NCI-H446 treated with DMSO at 0.1 percent for 48 hours (cell line): ENCODE measurements around the gene FKBP11.
"Not testable (repeated sequence)": the region's sequence is repeated elsewhere in the genome, so short reads cannot be mapped to it uniquely, and the experiment has no call there.

Experiments used
- DNase-seq: peaks from one replicate; lab custom pipeline; 2025; lab: John Stamatoyannopoulos, UW

FKBP11 gene

DNA sequence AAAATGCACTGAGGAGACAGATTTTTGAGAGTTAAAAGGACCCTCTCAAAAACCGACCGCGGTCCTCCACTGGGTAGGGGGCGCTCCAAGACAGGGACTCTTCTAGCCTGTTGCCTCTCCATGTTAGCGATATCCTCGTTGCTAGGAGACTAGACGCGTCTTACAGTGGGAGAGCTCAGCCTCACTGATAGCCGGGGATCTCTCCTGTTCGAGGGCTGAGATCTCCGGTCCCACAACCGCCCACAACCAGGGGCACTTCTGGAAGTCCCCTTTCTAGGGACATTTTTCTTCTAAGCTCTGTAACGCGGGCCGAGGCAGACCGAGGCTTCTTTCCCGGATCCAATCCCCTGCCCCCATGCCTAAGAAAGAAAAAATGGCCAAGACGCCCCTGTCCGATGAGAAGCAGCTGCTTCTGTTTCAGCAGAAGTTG, 21.3 kb downstream of the FKBP11 start:
- DNase-seq = peak; percentile 44

DNA sequence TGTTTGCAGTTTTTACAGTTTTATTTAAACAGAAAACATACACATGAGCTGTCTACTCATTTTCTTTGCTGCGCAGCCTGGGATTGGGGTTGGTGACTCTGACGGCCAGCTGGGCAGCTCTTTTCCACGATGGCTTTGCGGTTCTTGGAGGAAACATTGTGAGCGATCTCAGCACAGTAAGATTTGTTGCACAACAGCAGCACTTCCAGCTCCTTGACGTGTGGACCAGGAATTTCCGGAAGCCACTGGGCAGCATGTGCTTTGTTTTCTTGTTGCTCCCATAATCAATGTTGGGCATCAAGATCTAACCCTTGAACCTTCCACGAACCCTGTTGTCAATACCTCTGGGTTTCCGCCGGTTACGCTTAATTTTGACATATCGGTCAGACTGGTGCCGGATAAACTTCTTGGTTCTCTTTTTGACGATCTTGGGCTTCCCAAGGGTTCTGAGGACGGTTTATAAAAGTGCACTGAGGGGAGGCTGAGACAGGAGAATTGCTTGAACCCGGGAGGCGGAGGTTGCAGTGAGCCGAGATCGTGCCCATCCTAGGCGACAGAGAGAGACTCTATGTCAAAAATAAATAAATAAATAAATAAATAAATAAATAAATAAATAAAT, 21.8 kb downstream of the FKBP11 start:
- no peak for DNase-seq

DNA sequence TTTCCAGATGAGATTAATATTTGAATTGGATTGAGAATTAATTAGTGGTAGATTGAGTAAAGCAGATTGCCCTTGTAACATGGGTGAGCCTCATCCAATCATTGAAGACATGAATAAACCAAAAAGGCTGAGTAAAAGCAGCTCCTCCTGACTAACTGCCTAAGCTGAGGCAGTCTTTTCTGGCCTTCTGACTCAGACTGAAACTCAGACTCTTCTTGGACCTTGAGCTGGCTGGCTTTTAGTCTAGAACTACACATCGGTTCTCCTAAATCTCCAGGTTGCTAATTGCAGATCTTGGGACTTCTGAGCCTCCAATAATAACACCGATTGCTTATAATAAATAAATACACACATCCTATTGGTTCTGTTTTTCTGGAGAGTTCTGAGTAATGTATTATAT, 24.0 kb downstream of the FKBP11 start:
- DNase-seq = no peak

DNA sequence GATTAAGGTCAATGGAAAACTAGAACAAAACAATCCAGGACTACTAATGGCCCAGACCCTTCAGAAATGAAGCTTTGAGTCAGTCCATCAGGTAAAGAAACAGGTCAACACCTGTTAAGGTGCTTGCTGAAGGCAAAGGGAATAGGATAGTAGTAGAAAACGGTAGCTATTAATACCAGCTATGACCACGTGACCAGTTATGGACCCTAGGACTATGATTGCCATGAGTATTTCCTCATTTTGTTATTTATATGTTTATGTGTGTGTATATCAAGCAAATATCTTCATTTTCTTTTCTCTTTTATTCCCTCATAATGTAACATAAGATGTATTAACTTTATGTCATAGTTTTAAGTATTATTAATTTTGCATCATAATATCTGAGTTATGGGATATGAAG, 25.6 kb downstream of the FKBP11 start:
- DNase-seq = no peak

DNA sequence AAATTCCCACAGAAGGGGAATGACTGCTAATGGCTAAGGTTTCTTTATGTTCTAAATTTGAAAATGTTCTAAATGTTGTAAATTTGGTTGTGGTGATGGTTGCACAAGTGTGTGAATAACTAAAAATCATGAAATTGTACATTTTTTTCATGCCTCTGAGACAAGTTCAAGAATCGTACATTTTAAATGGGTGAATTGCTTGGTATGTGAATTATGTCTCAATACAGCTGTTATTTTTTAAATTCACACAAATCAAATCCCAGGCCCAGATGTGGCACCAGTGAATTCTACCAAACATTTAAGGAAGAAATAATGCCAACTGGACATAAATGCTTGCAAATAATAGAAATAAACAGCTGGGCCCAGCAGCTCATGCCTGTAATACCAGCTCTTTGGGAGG, 31.0 kb downstream of the FKBP11 start:
- DNase-seq = no peak

DNA sequence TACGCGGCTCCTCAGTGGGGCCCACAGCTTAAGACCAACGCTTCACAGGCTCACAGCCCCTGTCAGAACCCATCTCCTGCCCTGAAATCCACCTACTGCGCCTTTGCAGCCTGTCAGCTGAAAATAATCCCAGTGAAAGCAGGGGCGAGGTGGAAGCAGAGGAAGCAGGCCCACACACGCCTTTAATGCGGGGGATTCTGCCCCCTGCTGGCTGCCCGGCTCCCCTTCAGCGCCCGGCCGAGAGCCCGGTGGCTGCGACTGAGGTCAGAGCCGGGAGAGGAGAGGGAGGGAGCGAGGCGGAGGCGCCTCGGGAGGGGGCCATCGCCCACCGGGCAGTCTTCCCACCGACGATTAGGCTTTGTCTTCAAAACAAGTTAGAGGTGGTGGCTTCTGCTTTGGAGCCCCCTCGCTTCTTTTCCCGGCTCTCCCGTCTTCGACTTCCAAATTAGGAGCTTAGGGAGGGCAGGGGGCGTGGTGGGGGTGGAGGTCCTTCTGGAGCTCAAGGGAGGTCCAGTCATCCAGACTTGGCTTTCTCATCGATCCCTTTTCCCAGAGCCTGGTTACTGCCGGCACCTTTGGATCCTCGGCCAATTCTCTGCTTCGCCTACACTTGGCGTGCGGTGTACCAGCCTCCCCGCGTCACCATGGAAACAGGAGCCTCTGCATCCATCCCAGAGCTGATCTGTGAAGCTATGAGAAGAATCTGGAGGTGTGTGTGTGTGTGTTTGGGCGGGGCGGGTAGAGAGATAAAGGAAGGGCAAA, 34.5 kb downstream of the FKBP11 start:
- no peak for DNase-seq

DNA sequence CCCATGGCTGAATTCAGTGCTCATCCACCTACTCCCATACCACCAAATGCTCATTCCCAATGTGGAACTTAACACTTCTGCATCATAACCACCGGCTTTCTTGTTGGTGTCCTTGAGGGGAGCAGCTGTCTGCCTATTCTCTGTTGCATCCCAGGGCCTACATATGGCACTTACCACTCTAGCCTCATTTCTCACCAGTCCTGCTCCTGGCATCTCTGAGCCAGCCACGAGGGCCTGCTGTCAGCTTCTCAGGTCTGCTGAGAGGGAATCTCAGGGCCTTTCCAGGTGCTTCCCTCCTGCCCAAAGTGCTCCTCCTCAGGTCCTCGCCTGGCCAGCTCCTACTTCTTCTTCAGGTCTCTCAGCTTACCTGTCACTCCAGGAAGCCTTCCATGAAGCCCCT, 35.6 kb downstream of the FKBP11 start:
- no peak for DNase-seq

DNA sequence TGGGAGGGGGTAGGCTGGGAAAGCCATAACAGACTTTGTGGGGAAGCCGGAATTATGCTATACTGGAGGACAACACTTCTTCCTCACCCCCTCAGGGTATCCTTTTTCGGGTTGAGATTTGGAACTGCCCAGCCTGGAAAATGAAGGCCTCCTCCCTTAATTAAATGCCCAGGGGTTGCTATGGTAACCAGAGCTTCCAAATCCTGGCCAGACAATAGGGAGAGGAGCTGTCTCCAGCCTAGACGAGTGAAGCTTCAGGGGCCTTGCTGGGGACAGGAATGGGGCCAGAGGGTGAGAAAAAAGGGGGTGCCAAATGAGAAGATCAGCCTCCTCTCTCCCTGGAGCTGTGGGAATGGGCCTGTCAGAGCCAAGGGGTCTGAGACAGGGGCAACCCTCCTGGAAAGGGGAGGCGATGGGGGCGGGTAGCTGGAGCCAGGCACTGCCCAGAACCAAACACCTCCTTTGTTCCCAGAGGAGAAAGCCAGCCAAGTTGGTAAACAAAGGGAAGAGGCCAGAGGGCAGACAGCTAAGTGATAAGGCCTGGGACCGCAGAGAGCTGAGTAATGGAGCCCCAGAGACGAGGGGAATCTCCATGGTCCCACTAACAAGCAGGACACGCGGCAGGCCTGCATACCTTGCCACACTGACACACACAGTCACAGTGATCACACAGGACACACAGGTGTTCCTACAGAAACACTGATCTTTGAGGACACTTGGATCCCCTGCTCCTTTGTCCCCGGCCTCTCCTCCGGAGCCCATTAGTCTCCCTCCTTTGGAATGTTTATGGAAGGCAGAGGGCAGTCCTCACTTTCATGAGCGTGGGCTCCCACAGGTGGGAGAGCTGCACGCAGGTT, 41.8 kb downstream of the FKBP11 start:
- no peak for DNase-seq

DNA sequence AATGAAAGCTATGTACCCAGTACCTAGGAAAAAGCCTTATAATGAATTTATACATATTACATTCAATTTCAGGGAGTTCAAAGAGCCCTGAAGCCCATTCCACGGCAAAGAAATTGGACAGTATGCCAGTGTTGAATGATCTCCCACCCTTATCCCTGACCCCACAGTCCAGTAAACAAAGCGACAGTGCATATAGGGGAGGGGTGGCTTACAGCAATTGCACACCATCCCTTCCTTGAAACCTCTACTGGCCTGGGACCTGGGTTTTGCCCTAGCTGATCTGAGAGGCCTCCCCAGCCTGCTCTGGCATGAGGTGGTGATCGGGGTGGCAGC, 42.4 kb downstream of the FKBP11 start:
- DNase-seq = no peak

DNA sequence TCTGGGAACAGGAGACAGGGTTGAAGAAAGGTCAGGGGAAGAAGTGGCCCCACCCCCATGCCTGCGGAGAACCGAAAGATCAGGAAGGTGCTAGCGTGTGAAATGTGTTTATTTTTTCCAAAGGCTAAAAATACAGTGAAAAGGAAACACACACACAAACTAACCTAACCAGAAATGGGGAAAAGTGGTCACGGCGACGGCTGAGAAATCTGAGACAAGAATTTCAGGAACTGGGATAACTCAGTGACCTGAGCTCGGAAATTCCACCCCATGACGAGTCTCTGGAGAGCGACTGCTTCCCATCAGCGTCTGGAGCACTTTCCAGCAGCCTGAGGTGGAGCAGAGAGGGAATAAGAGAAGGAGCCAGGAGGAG, 43.0 kb downstream of the FKBP11 start:
- no peak for DNase-seq

DNA sequence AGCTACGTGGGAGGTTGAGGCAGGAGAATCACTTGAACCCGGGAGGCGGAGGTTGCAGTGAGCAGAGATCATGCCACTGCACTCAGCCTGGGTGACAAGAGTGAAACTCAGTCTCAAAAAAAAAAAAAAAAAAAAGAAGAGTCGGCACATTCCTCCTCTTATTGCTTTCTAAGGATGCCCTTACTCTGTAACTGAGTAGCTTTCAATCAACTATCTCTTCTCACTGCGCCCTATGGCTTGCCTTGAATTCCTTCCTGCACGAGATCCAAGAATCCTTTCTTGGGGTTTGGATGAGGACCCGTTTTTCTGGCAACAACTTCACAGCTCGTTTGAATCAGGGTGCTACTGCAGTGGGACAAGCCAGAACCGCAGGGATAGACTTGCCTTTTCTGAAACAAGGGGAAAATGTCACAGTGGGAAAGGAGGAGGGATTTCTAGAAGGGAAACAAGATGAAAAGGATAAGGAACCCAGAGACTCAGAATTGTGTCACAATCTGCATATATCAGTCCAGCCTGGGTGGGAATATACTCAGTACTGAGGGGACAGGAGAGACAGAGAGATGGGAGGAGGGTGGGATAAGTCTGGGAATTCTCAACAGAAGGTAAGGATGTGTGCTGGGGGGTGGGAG, 43.5 kb downstream of the FKBP11 start:
- DNase-seq = no peak

DNA sequence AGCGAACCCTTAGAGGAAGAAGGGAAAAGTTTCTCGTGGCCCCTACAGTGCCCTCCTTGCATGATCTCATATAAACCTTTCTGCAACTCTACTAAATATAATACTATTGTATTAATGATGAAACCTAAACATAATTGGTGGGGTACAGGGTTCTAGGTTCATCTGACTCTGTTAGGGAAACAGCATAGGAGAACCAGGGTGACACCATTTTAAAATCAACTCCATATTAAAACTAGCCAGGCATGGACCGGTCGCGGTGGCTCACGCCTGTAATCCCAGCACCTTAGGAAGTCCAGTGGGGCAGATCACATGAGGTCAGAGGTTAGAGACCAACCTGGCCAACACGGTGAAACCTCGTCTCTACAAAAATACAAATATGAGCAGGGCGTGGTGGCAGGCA, 44.6 kb downstream of the FKBP11 start:
- no peak for DNase-seq

DNA sequence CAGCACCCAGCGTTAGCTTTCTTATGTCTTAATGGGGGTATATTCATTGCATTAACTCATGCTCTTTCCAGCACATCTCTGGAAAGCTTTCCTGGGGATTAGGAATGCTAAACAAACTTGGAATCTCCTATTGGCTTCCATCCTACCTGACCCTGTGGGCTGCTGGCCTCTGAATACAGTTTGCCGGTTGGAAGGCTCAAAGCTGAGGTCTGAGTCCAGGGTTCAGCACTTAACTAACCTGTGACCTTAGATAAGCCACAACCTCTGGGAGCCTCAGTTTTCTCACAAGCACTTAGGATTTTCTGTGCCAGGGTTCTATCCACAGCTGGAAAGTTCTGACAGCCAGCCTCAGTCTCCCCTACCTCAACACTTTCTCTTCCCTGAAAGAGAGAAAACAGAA, 46.7 kb downstream of the FKBP11 start:
- DNase-seq = no peak

DNA sequence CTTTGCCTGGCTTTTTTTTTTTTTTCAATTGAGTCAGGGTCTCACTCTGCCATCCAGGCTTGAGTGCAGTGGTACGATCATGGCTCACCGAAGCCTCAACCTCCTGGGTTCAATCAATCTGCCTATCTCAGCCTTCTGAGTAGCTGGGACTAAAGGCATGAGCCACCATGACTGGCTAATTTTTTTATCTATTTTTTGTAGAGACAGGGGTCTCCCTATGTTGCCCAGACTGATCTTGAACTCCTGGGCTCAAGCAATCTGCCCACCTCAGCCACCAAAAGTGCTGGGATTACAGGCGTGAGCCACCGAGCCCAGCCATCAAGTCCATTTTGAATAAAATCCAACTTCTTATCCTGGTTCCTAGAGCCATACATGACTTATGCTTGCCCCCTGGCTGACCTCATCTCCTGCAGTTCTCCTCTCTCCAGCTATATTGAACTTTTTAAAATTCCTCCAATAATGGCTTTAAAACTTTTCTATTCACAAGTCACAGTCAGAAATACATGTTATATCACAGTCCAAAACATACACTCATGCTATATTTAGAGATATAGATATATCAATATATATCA, 49.3 kb downstream of the FKBP11 start:
- no peak for DNase-seq

DNA sequence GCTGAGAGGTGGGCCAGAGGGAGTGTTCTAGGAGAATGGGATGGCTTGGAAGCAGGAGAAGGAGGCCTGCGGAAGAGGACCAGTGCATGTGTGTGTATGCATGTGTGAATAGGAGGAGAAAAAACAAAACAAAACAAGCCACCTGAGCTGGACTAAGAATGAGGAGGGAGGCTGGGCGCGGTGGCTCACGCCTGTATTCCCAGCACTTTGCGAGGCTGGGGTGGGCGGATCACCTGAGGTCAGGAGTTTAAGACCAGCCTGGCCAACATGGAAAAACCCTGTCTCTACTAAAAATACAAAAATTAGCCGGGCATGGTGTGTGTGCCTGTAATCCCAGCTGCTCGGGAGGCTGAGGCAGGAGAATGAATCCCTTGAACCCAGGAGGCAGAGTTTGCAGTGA, 51.8 kb downstream of the FKBP11 start:
- not testable (repeated sequence) for DNase-seq

DNA sequence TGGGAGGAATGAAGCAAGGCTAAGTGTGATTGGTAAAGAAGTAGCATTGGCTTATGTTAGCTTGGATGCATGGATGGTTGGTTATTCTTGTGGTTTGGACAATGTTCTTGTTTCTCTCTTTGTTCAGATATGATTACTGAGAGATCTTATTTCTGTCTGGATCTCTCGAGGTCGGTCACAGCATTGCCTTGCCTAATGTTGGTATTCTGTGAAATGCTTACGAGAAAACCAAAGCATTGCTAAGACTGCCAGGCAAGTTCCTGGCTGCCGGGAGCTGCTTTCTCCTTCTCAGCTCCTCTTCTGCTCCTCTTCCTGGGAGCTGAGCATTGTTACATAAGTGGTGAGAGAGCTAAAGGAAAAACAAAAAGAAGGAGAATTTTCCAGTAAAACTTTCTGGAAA, 52.2 kb downstream of the FKBP11 start:
- no peak for DNase-seq
